Measurements from ENCODE around the gene TOLLIP.

TOLLIP gene

DNA sequence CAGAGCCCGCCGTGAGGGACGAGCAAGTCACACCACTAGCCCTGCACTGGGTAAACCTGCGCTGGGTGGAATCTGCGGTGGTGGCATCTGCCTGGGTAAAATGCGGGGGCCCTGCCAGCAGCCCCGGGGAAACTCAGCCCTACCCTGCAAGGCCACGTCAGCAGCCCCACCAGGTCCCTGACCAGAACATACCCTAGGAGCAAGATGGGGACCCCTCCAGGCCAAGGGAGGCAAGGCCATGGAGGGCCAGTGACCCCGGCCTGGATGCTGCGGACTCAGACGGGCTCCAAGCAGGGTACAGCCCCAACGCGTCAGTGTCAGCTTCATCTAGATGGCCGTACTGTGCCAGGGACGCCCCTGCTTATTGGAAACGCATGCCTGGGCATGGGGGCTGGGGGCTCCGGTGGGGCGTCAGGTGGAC lies 26.3 kb downstream of the TOLLIP start:
- H4K8ac ChIP-seq (ENCODE audit: low read depth, low read length), result no peak overlapping the region
- no peak overlapping the region for H3K4me2 ChIP-seq (ENCODE audit: insufficient read depth, low read length, poor library complexity, severe bottlenecking)
- H4K91ac ChIP-seq (ENCODE audit: low read depth, low read length, poor library complexity), result no peak overlapping the region
- no peak for DNase-seq (ENCODE audit: low spot score)
- no peak overlapping the region for H3K27ac ChIP-seq (replicated peaks; ENCODE audit: low read length)
- no peak overlapping the region for H3K14ac ChIP-seq (ENCODE audit: low read length)
- H2AK5ac ChIP-seq (ENCODE audit: low read depth, low read length), result no peak overlapping the region
- no peak overlapping the region for H3K23ac ChIP-seq (ENCODE audit: low read depth, low read length, poor library complexity)
- H3K36me3 ChIP-seq (replicated peaks in 1 of 2; ENCODE audit: control insufficient read depth in 2 of 2, insufficient read depth in 2 of 2, low read length in 2 of 2), result peaks cover 22 to 70% of the 10 kb centered on the region in 2 donors
- H3K4ac ChIP-seq (ENCODE audit: low read length), result no peak overlapping the region
- no peaks in the 10 kb centered on the region for H3K9me3 ChIP-seq (replicated peaks in 1 of 2; ENCODE audit: control insufficient read depth in 2 of 2, insufficient read depth in 1 of 2, low read depth in 1 of 2, low read length in 2 of 2)
- H3K4me3 ChIP-seq (ENCODE audit: low read length in 2 of 2), result no peak overlapping the region
- H2BK120ac ChIP-seq (ENCODE audit: low read depth, low read length), result no peak overlapping the region
- no peak overlapping the region for H3K18ac ChIP-seq (ENCODE audit: low read length)
- no peaks in the 10 kb centered on the region for H3K27me3 ChIP-seq (ENCODE audit: control insufficient read depth in 3 of 3, insufficient read depth in 3 of 3, low read depth in 1 of 3, low read length in 3 of 3)
- peaks cover 13% of the 10 kb centered on the region for H3K79me1 ChIP-seq (ENCODE audit: low read depth, low read length)
- no peak overlapping the region for H2BK15ac ChIP-seq (ENCODE audit: low read length)
- H2BK5ac ChIP-seq (ENCODE audit: low read length), result peak overlapping the region; percentile 6
- no peak overlapping the region for H2BK12ac ChIP-seq (ENCODE audit: low read length)
- no peak overlapping the region for H2AFZ ChIP-seq (ENCODE audit: low read length)
- no peak overlapping the region for H3K9ac ChIP-seq (ENCODE audit: low read depth, low read length, poor library complexity)
- no peaks in the 10 kb centered on the region for H3K4me1 ChIP-seq (ENCODE audit: control insufficient read depth in 2 of 2, insufficient read depth in 1 of 2, low read depth in 1 of 2, low read length in 2 of 2)
- whole genome bisulfite sequencing, 2 donors (ENCODE audit: extremely low coverage in 2 of 2, insufficient read length in 2 of 2, insufficient replicate concordance in 1 of 2), result no CpG with 5 or more reads among the region's 18 CpGs

GRCh38 chr11:1281974-1282365 lies 27.5 kb downstream of the TOLLIP start:
- Histone ChIP-seq H2BK5ac (ENCODE audit: low read length) (no peak overlapping the region), H2BK12ac (ENCODE audit: low read length) (no peak overlapping the region), H3K9ac (ENCODE audit: low read depth, low read length, poor library complexity) (no peak overlapping the region), H3K36me3 (replicated peaks in 1 of 2; ENCODE audit: control insufficient read depth in 2 of 2, insufficient read depth in 2 of 2, low read length in 2 of 2) (peaks cover 23 to 78% of the 10 kb centered on the region in 2 donors), H3K18ac (ENCODE audit: low read length) (no peak overlapping the region), H3K4me1 (ENCODE audit: control insufficient read depth in 2 of 2, insufficient read depth in 1 of 2, low read depth in 1 of 2, low read length in 2 of 2) (no peaks in the 10 kb centered on the region), H2BK120ac (ENCODE audit: low read depth, low read length) (no peak overlapping the region), H3K4me2 (ENCODE audit: insufficient read depth, low read length, poor library complexity, severe bottlenecking) (no peak overlapping the region), H3K23ac (ENCODE audit: low read depth, low read length, poor library complexity) (no peak overlapping the region), H3K4me3 (ENCODE audit: low read length in 2 of 2) (no peak overlapping the region), H2BK15ac (ENCODE audit: low read length) (no peak overlapping the region), H3K27me3 (ENCODE audit: control insufficient read depth in 3 of 3, insufficient read depth in 3 of 3, low read depth in 1 of 3, low read length in 3 of 3) (no peaks in the 10 kb centered on the region), H3K79me1 (ENCODE audit: low read depth, low read length) (peaks cover 14% of the 10 kb centered on the region), H4K91ac (ENCODE audit: low read depth, low read length, poor library complexity) (no peak overlapping the region), H3K14ac (ENCODE audit: low read length) (no peak overlapping the region), H3K27ac (replicated peaks; ENCODE audit: low read length) (no peak overlapping the region), H4K8ac (ENCODE audit: low read depth, low read length) (no peak overlapping the region), H3K4ac (ENCODE audit: low read length) (no peak overlapping the region), H2AFZ (ENCODE audit: low read length) (no peak overlapping the region), H3K9me3 (replicated peaks in 1 of 2; ENCODE audit: control insufficient read depth in 2 of 2, insufficient read depth in 1 of 2, low read depth in 1 of 2, low read length in 2 of 2) (no peaks in the 10 kb centered on the region), H2AK5ac (ENCODE audit: low read depth, low read length) (no peak overlapping the region)
- WGBS, 2 donors (ENCODE audit: extremely low coverage in 2 of 2, insufficient read length in 2 of 2, insufficient replicate concordance in 1 of 2), result no CpG with 5 or more reads among the region's 3 CpGs
- no peak for DNase-seq (ENCODE audit: low spot score)

DNA sequence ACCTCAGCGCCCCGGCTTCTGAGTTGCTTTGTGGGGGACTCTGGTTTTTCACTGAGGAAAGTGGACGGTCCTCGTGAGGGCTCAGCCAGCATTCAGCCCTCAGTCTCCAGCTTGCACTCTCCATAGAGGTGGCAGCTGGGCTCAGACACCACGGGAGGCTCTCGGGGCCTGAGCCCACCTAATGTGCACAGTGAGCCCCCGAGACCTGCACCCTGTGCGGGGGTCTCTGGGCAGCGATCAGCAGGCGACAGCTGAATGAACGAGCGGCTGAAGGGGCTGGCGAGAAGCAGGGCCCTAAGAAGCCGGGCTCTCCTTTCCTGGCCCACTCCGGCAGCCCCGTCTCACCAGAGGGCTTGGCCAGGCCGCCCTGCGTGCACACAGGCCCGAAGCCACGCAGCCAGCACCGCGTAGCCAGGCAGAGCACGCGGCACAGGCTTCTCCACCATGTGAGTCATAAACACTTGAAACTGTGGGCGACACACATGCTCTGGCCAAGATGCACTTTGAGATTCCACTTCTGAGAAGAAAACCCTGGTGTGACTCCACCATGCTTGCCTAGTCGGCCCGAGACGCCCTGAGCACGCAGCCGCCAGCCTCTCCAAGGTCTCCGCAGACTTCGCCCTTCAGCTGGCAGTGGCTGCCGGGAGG lies 28.0 kb downstream of the TOLLIP start:
- Histone ChIP-seq H3K4me1 (ENCODE audit: control insufficient read depth in 2 of 2, insufficient read depth in 1 of 2, low read depth in 1 of 2, low read length in 2 of 2) (no peaks in the 10 kb centered on the region), H3K23ac (ENCODE audit: low read depth, low read length, poor library complexity) (no peak overlapping the region), H2BK5ac (ENCODE audit: low read length) (no peak overlapping the region), H2AFZ (ENCODE audit: low read length) (no peak overlapping the region), H4K91ac (ENCODE audit: low read depth, low read length, poor library complexity) (no peak overlapping the region), H2BK15ac (ENCODE audit: low read length) (no peak overlapping the region), H3K9me3 (replicated peaks in 1 of 2; ENCODE audit: control insufficient read depth in 2 of 2, insufficient read depth in 1 of 2, low read depth in 1 of 2, low read length in 2 of 2) (no peaks in the 10 kb centered on the region), H2BK12ac (ENCODE audit: low read length) (no peak overlapping the region), H2BK120ac (ENCODE audit: low read depth, low read length) (no peak overlapping the region), H3K18ac (ENCODE audit: low read length) (no peak overlapping the region), H3K79me1 (ENCODE audit: low read depth, low read length) (peaks cover 16% of the 10 kb centered on the region), H3K14ac (ENCODE audit: low read length) (no peak overlapping the region), H4K8ac (ENCODE audit: low read depth, low read length) (no peak overlapping the region), H3K27me3 (ENCODE audit: control insufficient read depth in 3 of 3, insufficient read depth in 3 of 3, low read depth in 1 of 3, low read length in 3 of 3) (no peaks in the 10 kb centered on the region), H2AK5ac (ENCODE audit: low read depth, low read length) (no peak overlapping the region), H3K4me3 (ENCODE audit: low read length in 2 of 2) (no peak overlapping the region), H3K4me2 (ENCODE audit: insufficient read depth, low read length, poor library complexity, severe bottlenecking) (no peak overlapping the region), H3K36me3 (replicated peaks in 1 of 2; ENCODE audit: control insufficient read depth in 2 of 2, insufficient read depth in 2 of 2, low read length in 2 of 2) (peaks cover 23 to 78% of the 10 kb centered on the region in 2 donors), H3K4ac (ENCODE audit: low read length) (no peak overlapping the region), H3K9ac (ENCODE audit: low read depth, low read length, poor library complexity) (no peak overlapping the region), H3K27ac (replicated peaks; ENCODE audit: low read length) (no peak overlapping the region)
- no peak for DNase-seq (ENCODE audit: low spot score)
- no CpG with 5 or more reads among the region's 33 CpGs for WGBS, 2 donors (ENCODE audit: extremely low coverage in 2 of 2, insufficient read length in 2 of 2, insufficient replicate concordance in 1 of 2)

- Histone ChIP-seq H3K4me3 (ENCODE audit: low read length in 2 of 2) (no peak overlapping the region), H2BK120ac (ENCODE audit: low read depth, low read length) (no peak overlapping the region), H3K27ac (replicated peaks; ENCODE audit: low read length) (no peak overlapping the region), H2AFZ (ENCODE audit: low read length) (no peak overlapping the region), H2BK15ac (ENCODE audit: low read length) (no peak overlapping the region), H3K27me3 (ENCODE audit: control insufficient read depth in 3 of 3, insufficient read depth in 3 of 3, low read depth in 1 of 3, low read length in 3 of 3) (no peaks in the 10 kb centered on the region), H2BK12ac (ENCODE audit: low read length) (no peak overlapping the region), H3K4me2 (ENCODE audit: insufficient read depth, low read length, poor library complexity, severe bottlenecking) (no peak overlapping the region), H3K36me3 (replicated peaks in 1 of 2; ENCODE audit: control insufficient read depth in 2 of 2, insufficient read depth in 2 of 2, low read length in 2 of 2) (peaks cover 18 to 78% of the 10 kb centered on the region in 2 donors), H2AK5ac (ENCODE audit: low read depth, low read length) (no peak overlapping the region), H3K4ac (ENCODE audit: low read length) (no peak overlapping the region), H3K14ac (ENCODE audit: low read length) (no peak overlapping the region), H2BK5ac (ENCODE audit: low read length) (no peak overlapping the region), H3K79me1 (ENCODE audit: low read depth, low read length) (peaks cover 17% of the 10 kb centered on the region), H3K18ac (ENCODE audit: low read length) (no peak overlapping the region), H3K4me1 (ENCODE audit: control insufficient read depth in 2 of 2, insufficient read depth in 1 of 2, low read depth in 1 of 2, low read length in 2 of 2) (no peaks in the 10 kb centered on the region), H4K91ac (ENCODE audit: low read depth, low read length, poor library complexity) (no peak overlapping the region), H3K23ac (ENCODE audit: low read depth, low read length, poor library complexity) (no peak overlapping the region), H4K8ac (ENCODE audit: low read depth, low read length) (no peak overlapping the region), H3K9ac (ENCODE audit: low read depth, low read length, poor library complexity) (peak overlapping the region; percentile 63), H3K9me3 (replicated peaks in 1 of 2; ENCODE audit: control insufficient read depth in 2 of 2, insufficient read depth in 1 of 2, low read depth in 1 of 2, low read length in 2 of 2) (no peaks in the 10 kb centered on the region)
- no CpG with 5 or more reads among the region's 46 CpGs for WGBS, 2 donors (ENCODE audit: extremely low coverage in 2 of 2, insufficient read length in 2 of 2, insufficient replicate concordance in 1 of 2)
- no peak for DNase-seq (ENCODE audit: low spot score)
These were observed 29.1 kb downstream of the TOLLIP start for GRCh38 chr11:1280116-1281035.
